SKM-1 (cell line): Measurements from ENCODE around the gene NAP1L4.
"Not testable (repeated sequence)": the region's sequence is repeated elsewhere in the genome, so short reads cannot be mapped to it uniquely, and the experiment has no call there.

Source experiments
- DNase-seq: peaks from one replicate; lab custom pipeline; 2025; ENCODE audit not compliant: unreplicated experiment; lab: John Stamatoyannopoulos, UW

Gene NAP1L4

GRCh38 chr11:2940147-2940920 lies 51.8 kb downstream of the NAP1L4 start:
- no peak for DNase-seq

- not testable (repeated sequence) for DNase-seq
These were observed 53.4 kb downstream of the NAP1L4 start for GRCh38 chr11:2938458-2939418.

- DNase-seq: not testable (repeated sequence)
These were observed 54.3 kb downstream of the NAP1L4 start for GRCh38 chr11:2937641-2938457.

GRCh38 chr11:2934611-2935239 lies 57.4 kb downstream of the NAP1L4 start:
- DNase-seq: no peak

- DNase-seq: no peak
These were observed 58.0 kb downstream of the NAP1L4 start for GRCh38 chr11:2934021-2934550.

GRCh38 chr11:2933375-2934020 lies 58.6 kb downstream of the NAP1L4 start:
- peak; percentile 74 for DNase-seq

- no peak for DNase-seq
These were observed 59.3 kb downstream of the NAP1L4 start for GRCh38 chr11:2932850-2933251.

- DNase-seq: no peak
These were observed 60.1 kb downstream of the NAP1L4 start for GRCh38 chr11:2931771-2932738.

- DNase-seq: no peak
These were observed 60.7 kb downstream of the NAP1L4 start for GRCh38 chr11:2931420-2931746.

GRCh38 chr11:2930704-2931419 lies 61.3 kb downstream of the NAP1L4 start:
- no peak for DNase-seq

- peak; percentile 11 for DNase-seq
These were observed 62.0 kb downstream of the NAP1L4 start for GRCh38 chr11:2929950-2930703.

- DNase-seq: no peak
These were observed 62.6 kb downstream of the NAP1L4 start for GRCh38 chr11:2929531-2929949.

- no peak for DNase-seq
These were observed 63.3 kb downstream of the NAP1L4 start, which contains the start of gene PHLDA2 for GRCh38 chr11:2928605-2929530. Gene PHLDA2 (minus strand): TSS chr11:2929420. CDS start chr11:2929364, 56 bp downstream.

GRCh38 chr11:2927851-2928604 lies 64.1 kb downstream of the NAP1L4 start:
- DNase-seq: no peak

- DNase-seq: no peak
These were observed 64.9 kb downstream of the NAP1L4 start for GRCh38 chr11:2927121-2927800.
